ENCODE measurements around the gene FHAD1. TPM values are rescaled to one million over a fixed set of nuclear protein-coding genes. Genes with fewer than 3 reads are reported as not detected.

The FHAD1 gene
- total and polyA plus RNA-seq, 9 of the 15 experiments (the other 6 are each of a cell fraction or from before 2014, with no cell fraction given), result 0.32 to 2.1 (median 1.5) TPM; not detected in 1

- TF ChIP-seq, protein P1, sequence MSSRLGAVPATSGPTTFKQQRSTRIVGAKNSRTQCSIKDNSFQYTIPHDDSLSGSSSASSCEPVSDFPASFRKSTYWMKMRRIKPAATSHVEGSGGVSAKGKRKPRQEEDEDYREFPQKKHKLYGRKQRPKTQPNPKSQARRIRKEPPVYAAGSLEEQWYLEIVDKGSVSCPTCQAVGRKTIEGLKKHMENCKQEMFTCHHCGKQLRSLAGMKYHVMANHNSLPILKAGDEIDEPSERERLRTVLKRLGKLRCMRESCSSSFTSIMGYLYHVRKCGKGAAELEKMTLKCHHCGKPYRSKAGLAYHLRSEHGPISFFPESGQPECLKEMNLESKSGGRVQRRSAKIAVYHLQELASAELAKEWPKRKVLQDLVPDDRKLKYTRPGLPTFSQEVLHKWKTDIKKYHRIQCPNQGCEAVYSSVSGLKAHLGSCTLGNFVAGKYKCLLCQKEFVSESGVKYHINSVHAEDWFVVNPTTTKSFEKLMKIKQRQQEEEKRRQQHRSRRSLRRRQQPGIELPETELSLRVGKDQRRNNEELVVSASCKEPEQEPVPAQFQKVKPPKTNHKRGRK (tag; IDR thresholded peaks at IDR 0.05), result no peak
- TF ChIP-seq RFX5 (IDR thresholded peaks at IDR 0.05; ENCODE audit: low read depth, low read length) (no peak), ZNF609 (CRISPR knock-in tag; IDR thresholded peaks at IDR 0.05; ENCODE audit: borderline replicate concordance) (no peak), TAF1 (IDR thresholded peaks at IDR 0.05; ENCODE audit: control insufficient read depth, extremely low read depth, insufficient read depth, low read length, severe bottlenecking) (no peak), ZBTB7A (IDR thresholded peaks at IDR 0.05; ENCODE audit: borderline replicate concordance, control insufficient read depth, low read depth, low read length) (no peak), ZNF589 (CRISPR knock-in tag; IDR thresholded peaks at IDR 0.05; ENCODE audit: low read depth) (no peak)
Observed at GRCh38 chr1:15347182-15347581, 100.2 kb downstream of the FHAD1 start (continued).

All from K562 (cell line).